GM13977 (cell line): ENCODE results near the gene GAPVD1.
"Not testable (repeated sequence)": the region's sequence is repeated elsewhere in the genome, so short reads cannot be mapped to it uniquely, and the experiment has no call there.

ENCODE experiments used
- DNase-seq: peaks from one replicate; pipeline ENCODE4 v3.0.0; 2012; ENCODE audit warnings: low spot score
- in situ Hi-C: fragments of 300-500 bp; cut with MboI; formaldehyde crosslinking; loops from one replicate; pipeline ENCODE4 v1.12.0; 2022; ENCODE audit warnings: low sequenced_read_pairs, low pct_unique_long_range_greater_than_20kb, mixed read lengths, inconsistent platforms; ENCODE audit not compliant: unreplicated experiment
- TF ChIP-seq, protein P1 (sequence below): IDR thresholded peaks from 2 replicates; pipeline ENCODE4 v1.5.1; 2012; ENCODE audit warnings: mild to moderate bottlenecking, control low read depth; ENCODE audit not compliant: insufficient read depth; ENCODE audit errors: extremely low read depth, missing control alignments

Gene GAPVD1

DNA sequence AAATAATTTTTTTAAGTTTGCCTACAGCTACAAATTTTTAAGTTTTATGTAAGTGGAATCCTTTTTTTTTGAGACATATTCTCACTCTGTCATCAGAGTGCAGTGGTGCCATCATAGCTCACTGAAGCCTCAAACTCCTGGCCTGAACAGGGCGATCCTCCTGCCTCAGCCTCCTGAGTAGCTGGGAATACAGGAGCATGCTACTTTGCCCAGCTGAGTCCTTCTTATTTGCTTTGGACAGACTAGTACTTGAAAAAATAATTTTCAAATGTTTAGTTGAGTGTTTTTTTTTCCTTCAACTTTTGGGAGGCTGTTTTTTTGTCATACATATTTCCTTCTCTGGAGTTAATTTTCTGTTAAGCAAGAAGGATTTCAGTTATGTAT lies 7.4 kb downstream of the GAPVD1 start:
- TF ChIP-seq, protein P1, sequence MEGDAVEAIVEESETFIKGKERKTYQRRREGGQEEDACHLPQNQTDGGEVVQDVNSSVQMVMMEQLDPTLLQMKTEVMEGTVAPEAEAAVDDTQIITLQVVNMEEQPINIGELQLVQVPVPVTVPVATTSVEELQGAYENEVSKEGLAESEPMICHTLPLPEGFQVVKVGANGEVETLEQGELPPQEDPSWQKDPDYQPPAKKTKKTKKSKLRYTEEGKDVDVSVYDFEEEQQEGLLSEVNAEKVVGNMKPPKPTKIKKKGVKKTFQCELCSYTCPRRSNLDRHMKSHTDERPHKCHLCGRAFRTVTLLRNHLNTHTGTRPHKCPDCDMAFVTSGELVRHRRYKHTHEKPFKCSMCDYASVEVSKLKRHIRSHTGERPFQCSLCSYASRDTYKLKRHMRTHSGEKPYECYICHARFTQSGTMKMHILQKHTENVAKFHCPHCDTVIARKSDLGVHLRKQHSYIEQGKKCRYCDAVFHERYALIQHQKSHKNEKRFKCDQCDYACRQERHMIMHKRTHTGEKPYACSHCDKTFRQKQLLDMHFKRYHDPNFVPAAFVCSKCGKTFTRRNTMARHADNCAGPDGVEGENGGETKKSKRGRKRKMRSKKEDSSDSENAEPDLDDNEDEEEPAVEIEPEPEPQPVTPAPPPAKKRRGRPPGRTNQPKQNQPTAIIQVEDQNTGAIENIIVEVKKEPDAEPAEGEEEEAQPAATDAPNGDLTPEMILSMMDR = no peak
- no peak for DNase-seq
- in situ Hi-C loops = no loop called here

DNA sequence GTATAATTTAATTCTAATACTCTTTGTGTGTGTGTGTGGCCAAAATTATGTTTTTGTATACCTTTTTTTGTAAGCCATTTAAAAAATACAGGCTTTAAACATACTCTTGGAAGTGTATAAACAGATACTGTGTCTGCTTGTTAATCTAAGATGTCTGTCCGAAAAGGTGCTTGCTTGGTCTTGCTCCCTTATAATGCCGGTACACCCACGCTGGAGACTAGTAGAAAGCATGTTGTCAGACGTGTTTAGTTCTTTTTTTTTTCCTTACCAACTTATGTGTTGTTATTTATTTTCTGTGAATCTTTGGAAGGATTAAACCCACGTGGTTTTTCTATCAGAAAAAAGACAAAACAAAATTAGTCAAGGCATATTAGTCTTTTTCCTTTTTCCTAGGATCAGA lies 9.5 kb downstream of the GAPVD1 start:
- no peak for DNase-seq
- TF ChIP-seq, protein P1 = no peak
- in situ Hi-C loops = no loop called here

DNA sequence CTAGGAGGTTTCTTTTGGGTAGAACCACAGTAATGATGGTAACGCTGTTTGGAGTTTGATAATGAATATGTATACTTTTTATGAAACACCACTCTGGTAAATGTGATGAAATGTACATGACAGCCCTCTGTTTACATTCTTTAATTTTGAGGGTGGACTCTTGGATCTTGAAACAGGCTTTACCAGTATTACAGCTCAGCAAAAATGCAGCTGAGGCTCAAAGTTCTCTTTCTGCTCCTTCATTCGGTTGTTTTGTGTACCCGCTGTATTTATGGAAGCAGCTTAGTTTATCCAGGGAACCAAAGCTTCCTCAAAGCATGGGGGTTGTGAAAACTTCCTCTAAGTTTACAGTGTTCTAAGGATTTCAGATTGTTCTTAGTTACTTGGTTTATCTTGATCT lies 11.1 kb downstream of the GAPVD1 start:
- in situ Hi-C loops = no loop called here

DNA sequence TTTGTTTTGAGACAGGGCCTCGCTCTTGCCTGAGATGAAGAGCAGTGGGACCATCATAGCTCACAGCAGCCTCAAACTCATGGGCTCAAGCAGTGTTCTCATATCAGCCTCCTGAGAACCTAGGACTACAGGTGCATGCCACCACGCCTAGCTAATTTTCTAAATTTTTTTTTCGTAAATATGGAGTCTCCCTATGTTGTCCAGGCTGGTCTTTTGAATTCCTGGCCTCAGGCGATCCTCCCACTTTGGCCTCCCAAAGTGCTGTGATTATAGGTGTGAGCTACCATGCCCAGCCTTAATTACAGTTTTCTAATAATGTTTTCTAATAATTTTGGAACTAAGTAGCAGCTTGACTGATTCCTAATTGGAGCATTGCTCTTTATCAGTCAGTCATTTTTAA lies 15.1 kb downstream of the GAPVD1 start:
- DNase-seq = no peak
- in situ Hi-C loops = no loop called here
- TF ChIP-seq, protein P1 = no peak

More for the DNA sequence above, 11.1 kb downstream of the GAPVD1 start:
- TF ChIP-seq, protein P1 = no peak
- no peak for DNase-seq

DNA sequence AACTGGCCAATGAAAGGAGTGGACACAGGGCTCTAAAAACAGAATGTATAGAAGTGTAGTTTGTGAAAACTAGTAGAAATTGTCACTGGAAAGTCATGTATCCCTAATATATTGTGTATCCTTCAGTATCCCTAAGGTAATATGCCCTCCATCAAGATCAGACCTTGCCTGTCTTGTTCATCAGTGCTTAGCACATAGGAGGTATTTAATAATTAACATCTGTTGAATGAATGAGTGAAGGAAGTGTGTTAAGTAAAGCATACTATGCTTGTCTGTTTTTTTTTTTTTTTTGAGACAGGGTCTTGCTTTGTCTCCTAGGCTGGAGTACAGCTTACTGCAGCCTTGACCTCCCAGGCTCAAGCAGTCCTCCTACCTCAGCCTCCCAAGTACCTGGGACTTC lies 15.8 kb downstream of the GAPVD1 start:
- in situ Hi-C loops = no loop called here
- TF ChIP-seq, protein P1 = no peak
- no peak for DNase-seq

DNA sequence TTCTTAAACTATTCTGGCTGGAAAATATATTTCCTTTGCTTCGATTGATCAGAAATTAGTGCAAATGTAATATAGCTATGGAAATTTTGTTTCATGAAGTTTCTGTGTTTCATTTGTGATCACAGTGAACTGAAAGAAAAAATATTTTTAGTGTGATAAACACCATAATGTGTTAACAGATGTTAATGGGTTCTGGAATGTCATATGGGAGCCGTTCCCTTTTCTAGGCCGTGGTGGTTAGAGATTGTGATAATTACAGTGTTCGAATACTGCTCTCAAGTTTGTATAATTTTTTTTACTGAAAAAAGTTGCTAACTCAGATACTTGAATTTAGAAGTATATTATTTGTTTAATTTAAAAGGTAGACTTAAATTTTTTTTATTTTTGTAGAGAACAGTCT lies 19.3 kb downstream of the GAPVD1 start:
- no peak for DNase-seq
- in situ Hi-C loops = no loop called here
- TF ChIP-seq, protein P1 = no peak

DNA sequence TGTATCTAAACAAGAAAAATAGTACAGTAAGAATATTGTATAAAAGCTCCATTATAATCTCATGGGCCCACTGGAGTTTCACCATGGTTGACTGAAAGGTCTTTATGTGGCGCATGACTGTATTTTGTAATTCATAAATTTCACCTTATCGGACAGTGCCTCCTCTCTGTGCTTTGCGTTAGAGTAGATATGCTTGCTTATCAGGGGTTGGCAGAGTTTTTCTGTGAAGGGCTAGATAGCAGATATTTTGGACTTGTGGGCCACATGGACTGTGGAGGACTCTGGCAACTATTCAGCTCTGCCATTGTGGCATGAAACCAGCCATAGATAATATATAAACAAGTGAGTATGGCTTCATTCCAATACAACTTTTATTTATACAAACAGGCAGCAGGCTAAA lies 23.2 kb downstream of the GAPVD1 start:
- DNase-seq = no peak
- TF ChIP-seq, protein P1 = no peak
- in situ Hi-C loops = no loop called here

DNA sequence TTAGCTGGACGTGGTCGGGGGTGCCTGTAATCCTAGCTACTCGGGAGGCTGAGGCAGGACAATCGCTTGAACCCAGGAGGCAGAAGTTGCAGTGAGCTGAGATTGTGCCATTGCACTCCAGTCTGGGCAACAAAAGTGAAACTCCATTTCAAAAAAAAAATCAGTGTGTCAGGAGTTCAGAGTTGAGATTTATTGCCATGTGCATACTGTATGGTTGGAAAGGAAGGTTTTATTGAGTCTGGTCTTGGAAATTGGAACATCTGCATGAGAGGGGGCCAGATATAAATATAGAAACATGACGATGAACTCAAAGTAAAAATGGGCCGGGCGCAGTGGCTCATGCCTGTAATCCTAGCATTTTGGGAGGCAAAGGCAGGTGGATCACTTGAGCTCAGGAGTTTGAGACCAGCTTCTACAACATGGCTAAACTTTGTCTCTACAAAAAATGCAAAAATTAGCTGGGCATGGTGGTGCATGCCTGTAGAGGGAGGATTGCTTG lies 25.4 kb downstream of the GAPVD1 start:
- DNase-seq, in situ Hi-C loops: not testable (repeated sequence)
